GM21360 (cell line): ENCODE results near the gene LSMEM2.
"Not testable (repeated sequence)": the region's sequence is repeated elsewhere in the genome, so short reads cannot be mapped to it uniquely, and the experiment has no call there.

Source experiments
- ATAC-seq: cut with Tn5 transposase; IDR thresholded peaks from one replicate; pipeline ENCODE4 v1.9.1; 2021; ENCODE audit warnings: mild to moderate bottlenecking, moderate library complexity; ENCODE audit not compliant: unreplicated experiment

Gene LSMEM2

DNA sequence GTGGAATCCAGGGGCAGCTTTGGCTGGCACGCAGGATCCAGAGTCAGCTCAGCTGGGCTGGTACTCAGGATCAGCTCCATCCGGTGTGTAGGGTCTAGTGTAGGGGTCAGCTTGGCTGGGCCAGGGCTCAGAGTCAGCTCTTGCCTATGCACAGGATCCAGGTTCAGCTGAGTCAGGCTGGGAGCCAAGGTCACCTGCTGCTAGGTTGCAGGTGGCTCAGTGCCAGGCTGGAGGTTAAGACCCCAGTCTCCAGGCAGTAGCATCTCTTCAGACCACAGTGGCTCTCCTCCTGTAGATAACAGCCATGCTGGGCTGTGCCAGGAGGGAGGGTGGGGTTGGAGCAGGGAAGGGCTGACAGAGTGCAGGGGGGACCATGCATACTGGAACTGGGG is 18.5 kb downstream of the LSMEM2 start:
- no peak for ATAC-seq

DNA sequence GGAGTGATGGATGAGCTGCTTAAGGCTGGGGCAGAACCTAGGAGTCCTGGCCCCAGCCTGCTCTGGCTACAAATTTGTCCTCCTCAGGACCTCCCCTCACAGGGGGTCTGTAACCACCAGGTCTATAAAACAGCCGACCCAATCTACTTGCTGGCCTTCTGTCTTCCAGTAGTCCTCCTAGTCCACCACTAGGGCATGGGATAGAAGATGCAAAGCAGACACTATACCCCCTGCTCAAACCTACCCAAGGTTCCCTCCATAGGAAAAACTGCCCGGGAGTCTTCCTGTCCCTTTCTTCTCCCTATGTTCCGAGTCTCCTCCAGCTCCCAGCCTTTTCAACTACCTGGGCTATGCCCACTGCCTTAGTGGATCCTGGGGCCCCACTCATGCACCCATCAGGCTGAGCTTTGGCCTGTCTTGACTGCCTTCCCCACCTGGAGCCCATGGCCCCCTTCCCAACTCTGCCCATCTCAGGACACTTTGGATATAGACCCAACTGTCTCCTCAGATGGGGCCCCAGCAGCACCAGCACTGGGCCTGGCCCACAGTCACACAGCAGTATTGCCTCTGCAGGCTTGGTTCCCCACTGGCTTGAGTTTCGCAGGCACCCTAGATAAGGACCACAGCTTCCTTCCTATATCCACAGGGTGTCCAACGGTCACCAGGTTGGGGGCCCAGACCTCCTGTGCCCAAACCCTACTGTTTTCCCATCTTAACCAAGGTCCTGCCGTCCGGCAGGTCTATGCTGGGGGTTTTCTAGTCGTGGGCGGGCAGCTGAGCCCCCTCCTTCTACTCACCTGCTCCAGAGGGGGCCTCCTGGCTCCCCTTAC is 19.2 kb downstream of the LSMEM2 start:
- ATAC-seq: no peak

DNA sequence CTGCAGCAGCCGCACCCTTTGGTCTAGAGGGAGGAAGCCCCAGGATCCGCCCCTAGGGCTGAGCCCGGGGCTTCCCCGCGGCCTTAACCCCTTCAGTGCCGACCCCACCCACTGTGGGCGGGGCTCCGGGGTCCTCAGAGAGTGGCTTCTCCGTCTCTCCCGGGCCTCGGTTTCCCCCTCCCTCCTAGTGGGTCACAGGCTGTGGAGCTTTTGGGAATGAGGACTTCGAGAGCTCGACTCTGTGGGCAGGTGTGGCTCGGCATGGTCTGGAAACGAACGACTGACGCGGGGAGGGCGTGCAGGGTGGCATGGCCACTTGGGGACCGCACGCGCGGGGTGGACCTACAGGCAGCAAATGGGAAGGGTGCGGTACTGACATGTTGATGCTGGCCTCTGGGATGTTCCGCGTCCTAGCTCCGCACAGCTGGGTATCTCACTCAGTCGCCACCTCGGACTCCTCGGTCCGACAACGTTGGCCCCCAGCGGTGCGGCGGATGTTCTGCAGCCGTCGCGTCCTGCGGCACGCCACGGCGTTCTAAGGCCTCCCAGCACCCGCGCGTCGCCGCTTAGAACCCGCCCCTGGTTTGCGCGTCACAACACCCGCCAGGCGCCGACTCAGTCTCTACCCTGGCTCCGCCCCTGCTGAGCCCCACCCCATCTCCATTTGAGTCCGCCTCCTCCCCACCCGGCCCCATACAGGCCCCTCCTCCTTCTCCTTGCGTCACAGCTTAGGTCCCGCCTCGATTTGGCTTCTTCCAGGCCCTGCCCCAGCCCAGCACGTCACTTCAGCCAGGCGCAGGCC is 20.1 kb downstream of the LSMEM2 start, which contains the start of the genes HYAL3 and NAA80:
HYAL3 (minus strand) TSS at position 570 of the 802 bp plus-strand sequence. CDS start 3,803 bp downstream, outside the sequence.
NAA80 (minus strand) TSS at position 570 of the 802 bp plus-strand sequence. CDS start 1,942 bp downstream, outside the sequence.
- ATAC-seq: peak; percentile 75

DNA sequence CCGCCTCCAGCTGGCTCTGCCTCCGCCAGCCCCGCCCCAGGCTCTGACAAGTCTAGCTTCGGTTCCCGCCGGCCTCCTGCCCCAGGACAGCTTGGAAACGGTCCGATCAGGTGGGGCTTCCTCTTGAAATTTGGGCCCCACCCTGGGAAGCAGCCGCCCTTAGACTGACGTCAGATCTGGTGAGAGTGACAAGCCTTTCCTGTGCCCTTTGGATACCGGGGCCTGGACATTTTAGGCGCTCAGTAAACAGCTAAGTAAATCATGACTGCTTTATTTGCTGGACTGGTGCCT is 20.7 kb downstream of the LSMEM2 start:
- no peak for ATAC-seq

DNA sequence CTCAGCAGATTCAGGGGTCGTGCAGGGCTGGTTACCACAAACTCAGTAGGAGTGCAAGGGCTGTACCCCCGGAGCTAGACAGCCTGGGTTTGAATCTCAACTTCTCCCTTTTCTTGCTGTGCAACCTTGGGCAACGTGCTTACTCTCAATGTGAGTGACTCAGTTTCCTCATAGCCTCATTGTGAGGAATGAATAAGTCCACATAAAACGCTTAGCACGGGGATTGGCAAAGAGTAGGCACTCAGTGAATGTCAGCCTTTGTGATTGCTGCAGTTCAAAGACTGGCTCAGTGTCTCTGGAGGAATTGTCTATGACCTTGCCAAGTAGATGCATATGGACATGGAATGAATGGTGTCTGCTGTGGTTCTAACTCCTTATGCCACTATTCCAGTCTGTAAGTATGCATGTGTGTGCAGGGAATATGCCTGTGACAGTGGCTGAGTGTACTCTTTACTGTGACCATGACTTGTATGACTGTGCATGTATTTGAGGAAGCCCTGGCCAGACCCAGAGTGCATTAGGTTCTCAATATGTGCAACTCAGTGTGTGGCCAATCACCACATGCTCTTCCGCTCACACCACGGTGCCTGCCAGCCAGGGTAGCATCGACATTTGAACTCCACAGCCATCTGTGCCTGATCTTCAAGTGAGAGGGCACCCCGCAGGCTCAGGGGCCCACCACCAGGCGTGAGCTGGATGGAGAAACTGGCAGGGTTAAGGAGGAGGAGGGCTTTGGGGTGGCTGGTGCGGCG is 21.2 kb downstream of the LSMEM2 start:
- ATAC-seq: no peak

DNA sequence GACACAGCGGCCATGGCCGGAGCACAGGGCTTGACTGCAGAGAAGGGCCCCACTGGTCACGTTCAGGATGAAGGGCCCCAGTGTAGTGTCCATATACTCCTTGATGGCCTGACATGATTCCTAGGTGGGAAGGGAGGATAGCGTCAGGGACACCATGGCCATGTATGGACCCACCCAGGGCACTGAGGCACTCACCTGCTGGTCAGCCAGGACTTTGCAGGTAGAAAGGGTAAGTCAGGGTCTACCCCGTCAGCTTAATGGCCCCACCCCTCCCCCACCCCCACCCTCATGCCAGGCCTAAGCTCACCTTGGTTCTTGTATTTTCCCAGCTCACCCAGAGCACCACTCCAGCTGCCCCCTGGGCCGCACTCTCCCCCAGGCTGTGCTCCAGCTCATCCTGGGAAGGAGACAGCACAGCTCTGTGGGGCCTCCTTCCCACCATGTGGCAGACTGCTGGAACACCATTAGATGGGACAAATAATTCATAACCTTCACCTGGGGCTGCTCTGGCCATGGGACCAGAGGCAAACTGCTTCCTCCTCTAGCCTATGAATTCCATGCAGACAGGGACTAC is 21.9 kb downstream of the LSMEM2 start:
- no peak for ATAC-seq

DNA sequence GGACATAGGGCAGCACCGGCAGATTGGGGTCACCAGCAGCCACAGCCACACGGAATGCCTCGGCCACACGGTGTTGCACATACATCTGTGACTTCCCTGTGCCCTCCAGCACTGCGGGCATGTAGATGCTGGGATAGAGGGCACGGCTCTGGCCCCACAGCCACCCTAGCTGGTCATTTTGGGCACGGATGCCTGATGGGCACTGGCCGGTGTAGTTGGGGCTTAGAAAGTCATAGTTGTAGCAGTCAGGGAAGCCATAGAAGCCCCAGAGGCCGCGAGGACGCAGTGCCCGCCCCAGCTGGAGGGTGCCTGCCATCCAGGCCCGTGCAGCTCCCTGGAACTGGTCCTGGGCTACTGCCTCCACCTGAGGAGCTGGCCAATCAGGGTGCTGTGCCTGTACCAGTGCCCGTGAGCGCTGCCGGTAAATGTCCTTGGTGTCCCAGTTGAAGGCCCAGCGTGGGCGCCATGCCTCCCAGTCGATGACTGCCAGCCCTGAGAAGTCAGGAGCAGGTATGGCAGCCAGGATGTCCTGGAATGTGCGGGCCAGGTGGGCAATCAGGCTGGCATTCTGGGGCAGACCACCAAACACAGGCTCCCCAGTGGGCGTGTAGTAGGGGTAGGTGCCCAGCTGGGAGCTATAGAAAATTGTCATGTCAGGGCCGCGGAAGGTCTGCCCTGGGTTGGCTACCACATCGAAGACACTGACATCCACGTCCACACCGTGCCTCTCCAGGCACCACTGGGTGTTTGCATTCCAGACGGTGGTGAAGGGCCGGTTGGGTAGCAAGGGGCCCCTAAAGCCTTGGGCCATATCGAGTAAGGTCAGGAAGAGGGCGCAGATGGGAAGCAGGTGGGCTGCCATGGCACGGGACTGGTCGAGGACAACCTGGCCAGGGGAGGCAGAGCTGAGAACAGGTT is 23.5 kb downstream of the LSMEM2 start:
- no peak for ATAC-seq

DNA sequence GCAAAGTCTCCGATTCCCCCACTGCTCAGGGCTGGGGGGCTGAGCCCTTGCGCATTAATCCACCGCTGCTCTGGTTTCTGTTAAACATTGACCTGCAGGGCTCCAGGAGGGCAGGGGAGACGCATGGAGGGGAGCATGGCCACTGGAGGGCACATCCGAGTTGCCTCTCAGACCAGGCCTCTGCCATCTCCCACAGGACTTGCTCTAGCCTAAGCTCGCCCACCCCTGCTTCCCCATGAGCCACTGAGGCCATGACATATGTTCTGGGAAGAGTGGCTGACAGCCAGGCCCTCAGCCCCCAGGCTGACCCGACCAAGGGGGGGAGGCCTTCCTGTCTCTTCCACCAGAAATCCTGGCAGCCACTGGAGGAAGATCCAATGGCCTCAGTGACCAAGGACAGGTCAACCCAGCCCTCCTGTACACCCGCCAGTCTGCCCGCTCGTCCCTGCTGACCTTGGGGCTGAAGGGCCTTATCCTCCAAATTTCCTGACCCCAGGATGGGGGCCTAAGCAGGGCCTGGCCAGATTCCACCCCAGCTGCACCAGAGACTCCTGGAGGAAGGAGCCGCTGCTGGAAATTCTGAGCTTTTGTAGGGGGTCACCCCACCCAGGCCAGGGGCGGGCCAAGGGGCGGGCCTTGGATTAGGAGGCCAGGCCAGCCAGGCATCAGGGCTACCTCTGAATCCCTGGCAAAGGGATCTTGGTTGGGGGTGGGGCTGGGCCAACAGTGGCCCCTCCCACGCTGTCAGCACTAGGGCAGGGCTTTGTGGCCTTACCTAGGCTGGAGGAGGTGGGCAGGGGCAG is 24.3 kb downstream of the LSMEM2 start, which contains the start of gene HYAL1:
HYAL1 (minus strand) TSS at position 562 of the 803 bp plus-strand sequence. CDS start 618 bp downstream, outside the sequence.
- no peak for ATAC-seq

DNA sequence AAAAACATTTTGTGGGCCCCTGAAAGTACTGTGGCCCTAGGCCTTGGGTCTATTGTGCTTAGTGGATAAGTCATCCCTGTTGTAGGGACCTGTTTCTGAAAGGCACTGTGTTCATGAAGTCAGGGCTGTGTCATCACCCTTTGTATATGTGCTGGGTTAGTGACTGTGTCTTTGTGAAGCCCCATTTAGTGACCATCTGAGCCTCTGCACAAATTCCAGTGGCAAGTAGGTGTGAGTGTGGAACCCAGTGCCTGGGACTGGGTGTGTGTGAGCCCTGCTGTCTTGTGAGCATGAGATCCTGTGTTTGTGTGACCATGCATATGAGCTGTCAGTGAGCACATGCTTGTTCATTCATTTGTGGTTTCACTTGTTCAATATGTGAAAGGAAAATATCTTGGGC is 25.7 kb downstream of the LSMEM2 start:
- no peak for ATAC-seq

DNA sequence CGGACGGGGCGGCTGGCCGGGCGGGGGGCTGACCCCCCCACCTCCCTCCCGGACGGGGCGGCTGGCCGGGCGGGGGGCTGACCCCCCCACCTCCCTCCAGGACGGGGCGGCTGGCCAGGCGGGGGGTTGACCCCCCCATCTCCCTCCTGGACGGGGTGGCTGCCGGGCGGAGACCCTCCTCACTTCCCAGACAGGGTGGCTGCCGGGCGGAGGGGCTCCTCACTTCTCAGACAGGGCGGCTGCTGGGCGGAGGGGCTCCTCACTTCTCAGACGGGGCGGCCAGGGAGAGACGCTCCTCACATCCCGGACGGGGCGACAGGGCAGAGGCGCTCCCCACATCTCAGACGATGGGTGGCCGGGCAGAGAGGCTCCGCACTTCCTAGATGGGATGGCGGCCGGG is 33.2 kb downstream of the LSMEM2 start:
- ATAC-seq: not testable (repeated sequence)

DNA sequence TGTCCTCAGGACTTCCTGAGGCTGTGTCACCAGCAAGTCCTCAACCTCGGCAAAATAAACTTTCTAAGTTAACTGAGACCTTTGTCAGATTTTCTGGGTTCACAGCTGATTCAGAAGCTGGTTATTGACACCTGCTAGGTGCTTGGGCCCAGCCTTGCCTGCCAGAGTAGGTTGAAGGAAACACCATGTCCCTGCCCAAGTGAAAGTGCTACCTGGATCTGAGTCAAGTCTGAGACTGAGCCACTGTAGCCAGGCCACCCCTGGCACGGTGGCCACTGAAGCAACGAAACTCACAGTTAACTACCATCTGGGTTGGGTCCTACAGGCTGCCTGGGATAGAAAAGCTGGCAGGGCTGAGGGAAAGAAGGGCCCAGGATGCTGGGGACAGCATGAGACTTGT is 35.5 kb downstream of the LSMEM2 start:
- ATAC-seq: no peak

DNA sequence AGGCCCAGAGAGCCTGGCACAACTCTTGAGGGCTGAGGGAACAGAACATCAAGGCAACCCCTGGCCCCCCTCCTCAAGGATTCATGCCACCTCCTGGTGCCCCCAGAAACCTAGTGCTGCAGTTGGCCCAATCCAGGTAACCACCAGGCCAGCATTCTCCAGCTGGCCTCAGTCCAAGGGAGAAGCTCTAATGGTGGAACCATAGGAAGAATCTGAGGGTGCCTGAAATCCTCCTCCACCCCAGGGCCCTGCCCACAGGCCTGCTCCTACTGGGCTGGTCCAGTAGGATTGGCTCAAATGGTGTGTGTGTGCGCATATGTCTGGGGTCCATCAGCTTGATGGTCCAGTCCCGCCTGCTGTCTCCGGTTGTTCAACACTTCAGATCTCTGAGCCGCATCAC is 35.9 kb downstream of the LSMEM2 start:
- ATAC-seq: no peak

DNA sequence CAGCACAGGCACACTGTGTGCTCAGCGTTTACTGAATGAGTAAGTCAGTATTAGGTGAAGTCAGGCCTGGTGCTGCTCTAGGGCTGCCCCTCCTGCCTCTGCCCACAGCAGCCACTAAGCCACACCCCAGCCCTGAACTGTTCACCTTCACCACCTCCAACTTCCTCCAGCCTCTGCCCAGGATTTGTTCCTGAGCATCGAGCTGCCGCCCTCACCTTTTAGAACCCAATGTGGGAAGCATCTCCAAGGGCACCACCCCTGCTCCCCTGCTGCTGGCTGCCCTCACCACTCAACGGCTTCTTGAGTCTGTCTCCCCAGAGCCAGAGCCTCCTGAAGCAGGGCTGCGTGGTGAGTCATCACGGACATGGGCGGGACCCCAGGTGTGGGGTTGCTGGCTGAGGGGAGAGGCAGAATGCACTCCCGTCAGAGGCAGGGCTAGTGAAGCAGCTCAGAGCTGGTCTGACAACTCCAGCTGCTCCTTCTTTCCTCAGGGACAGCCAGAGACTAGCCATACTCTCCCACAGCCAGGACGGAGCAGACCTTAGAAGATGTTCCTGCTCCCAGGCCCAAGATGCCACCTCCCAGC is 37.9 kb downstream of the LSMEM2 start:
- ATAC-seq: no peak

DNA sequence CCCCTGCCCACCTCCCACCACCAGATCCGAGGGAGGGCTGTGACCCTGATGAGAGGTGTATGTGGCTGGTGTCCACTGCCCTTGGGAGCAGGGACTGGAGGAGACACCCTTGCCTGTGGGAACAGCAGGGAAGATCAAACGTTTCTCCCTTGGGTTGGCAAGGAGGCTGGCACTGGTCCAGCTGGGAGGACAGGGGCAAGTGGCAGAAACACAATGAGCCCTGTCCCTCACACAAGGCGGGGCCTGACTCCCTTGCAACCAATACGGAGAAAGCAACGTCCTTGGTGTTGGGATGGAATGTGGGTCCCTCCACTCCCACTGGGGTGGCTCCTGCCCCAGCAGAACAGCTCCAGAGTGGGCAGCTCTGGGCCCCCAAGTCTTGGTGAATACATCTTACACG is 38.4 kb downstream of the LSMEM2 start:
- no peak for ATAC-seq

DNA sequence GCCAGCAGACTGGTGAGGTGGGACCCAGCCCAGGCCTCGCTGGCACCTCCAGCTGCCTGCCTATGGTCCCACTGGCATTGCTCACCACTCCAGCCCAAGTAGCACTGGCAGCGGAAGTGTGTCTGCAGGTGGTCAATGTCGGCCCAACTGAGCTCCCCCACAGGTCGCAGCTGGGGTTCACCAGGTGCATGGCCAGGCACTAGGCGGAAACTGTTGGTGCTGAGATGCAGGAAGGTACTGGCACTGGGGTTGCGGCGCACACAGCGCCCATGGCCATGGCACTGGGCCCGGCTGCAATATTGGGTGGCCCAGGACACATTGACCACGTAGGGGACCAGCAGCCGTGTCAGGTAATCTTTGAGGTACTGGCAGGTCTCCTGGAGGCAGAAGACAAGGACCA is 39.3 kb downstream of the LSMEM2 start:
- no peak for ATAC-seq

DNA sequence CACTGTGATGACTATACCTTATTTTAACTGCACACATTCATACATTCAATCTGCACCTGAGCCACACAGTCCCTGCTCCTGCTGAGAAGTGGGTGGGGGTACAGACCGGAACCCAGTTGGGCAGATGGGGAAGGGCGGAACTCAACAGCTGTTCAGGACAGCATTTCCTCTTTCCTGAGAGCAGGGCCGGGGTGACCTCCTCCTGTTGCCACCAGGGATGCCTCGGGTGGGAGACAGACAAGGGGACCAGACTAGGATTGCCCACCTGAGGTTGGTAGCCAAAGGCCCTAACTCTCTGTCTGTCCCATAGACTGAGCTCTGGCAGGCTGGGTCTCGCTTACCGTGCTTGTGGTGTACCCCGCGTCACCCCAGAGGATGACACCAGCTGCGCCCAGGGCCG is 39.7 kb downstream of the LSMEM2 start:
- ATAC-seq: no peak

DNA sequence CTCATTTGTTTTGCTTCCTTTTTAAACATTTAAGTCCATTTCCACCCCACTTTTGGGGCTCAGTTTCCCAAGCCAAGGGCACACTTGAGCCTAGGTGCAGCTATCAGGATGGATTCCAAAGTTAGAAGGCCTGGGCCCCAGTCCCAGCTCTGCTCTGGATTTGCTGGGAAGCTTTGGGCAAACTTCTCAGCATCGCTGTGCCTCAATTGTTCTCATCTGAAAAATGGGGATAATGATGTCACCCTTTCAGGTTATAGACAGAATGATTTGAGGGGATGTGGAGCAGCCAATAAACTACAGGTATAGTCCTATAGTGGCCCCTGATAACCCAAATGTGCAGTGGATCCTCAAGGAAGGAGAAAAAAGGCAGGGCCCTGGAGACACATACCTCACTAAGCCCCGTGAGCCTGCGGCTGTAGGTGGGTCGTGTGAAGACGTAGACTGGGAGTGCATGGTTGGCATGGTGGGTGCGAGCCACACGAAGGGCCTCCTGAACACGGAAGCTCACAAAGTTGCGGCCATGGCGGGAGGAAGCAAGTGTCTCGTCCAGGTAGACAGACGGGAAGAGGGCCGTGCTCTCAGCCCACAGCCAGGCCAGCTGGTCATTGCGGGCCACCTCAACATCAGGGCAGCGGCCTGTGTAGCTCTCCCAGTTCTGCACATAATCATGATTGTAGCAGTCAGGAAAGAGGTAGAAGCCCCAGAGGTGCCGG is 40.5 kb downstream of the LSMEM2 start:
- ATAC-seq: no peak
